ENCODE measurements around the gene MFAP1.
A peak's percentile ranks its signal among the peaks of the same experiment; 100 is the strongest.
"Not testable (repeated sequence)": the region's sequence is repeated elsewhere in the genome, so short reads cannot be mapped to it uniquely, and the experiment has no call there.

Gene MFAP1

DNA sequence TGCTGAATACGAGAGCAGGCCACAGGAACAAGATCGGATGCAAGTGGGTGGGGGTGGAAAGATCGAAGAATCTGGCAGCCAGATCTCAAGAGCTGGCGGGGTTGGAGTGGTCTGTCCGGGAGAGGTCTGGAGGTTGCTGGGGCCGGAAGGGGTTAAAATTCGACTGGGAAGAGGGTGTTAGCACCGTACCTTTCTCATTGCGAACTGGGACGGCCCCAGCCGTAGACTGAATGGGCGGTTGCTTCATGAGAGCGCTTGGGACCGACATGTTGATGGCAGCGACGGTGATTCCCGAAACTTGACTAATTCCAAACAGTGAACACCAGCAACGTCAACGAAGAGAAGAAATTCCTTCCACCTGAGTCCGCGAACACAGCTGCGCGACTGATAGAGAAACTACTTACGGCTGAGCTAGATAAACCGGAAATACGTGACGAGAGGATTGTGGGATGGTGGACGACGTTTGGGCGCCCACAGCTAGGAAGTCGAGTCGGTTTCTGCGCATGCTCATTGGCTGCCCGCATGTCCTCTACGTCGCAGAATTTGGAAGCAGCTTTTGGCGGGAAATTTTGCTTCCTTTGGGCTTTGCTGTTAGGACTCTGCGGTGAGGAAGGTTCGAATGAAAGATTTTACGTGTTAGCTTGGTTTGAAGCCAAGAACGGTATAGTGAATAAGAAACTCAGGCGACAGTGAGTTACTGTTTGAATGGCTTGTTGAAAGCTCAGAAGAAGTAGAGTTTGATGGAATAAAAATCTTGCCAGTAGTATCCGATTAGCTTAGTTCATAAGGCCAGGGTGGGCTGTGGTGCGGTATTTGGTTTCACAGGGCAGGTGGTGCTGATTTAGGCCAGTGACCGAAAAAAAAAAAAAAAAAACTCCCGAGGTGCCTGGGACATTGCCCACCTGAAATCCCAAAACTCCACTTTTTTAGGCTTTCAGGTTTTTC, at the start of gene MFAP1:
Gene MFAP1 (minus strand): TSS at position 389 of the 945 bp plus-strand sequence. CDS start 121 bp downstream, at position 268.
- Mint-ChIP-seq H3K9me3 (no peaks in the 10 kb centered on the region), H3K4me1 (peaks cover 59% of the 10 kb centered on the region), H3K4me3 (peak within 1 kb of the TSS; percentile 99), H3K27me3 (no peaks in the 10 kb centered on the region), H3K36me3 (peaks cover 5% of the 10 kb centered on the region), H3K27ac (peak within 1 kb of the TSS; percentile 99)

- no peak overlapping the region for H3K27ac Mint-ChIP-seq
- no peaks in the 10 kb centered on the region for H3K27me3 Mint-ChIP-seq
- no peak overlapping the region for H3K4me3 Mint-ChIP-seq
- no peaks in the 10 kb centered on the region for H3K4me1 Mint-ChIP-seq
- H3K9me3 Mint-ChIP-seq: no peaks in the 10 kb centered on the region
- peaks cover 6% of the 10 kb centered on the region for H3K36me3 Mint-ChIP-seq
These were observed 49.2 kb upstream of the MFAP1 start for GRCh38 chr15:43873651-43874050.

DNA sequence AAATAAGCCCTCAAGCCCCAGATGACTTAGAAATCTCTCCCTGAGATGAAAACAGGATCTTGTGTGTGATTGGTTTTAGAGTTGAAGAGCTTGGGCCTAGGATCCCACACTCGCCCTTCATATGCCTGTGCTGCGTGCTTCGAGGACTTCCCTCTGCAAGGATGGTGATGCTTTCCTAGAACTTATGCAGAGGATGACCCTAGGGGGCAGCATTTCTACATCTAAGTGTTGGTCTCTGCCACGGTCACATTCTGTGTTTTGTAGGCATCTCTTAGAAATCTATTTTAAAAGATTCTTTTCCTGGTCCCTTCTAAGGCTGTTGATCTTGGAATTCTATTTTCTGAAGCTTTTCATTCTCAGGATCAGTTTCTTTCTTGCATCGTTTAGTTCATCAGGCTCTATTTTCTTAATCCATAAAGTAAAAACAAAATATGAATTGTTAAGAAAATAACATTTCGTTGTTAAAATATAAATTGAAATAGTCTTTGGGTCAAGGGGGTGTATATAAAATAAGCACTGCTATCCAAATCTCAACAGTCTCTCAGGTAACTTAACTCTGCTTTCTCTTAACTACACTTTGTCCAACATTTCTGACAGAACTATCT, 48.0 kb upstream of the MFAP1 start:
- Mint-ChIP-seq H3K27me3 (no peaks in the 10 kb centered on the region), H3K9me3 (no peaks in the 10 kb centered on the region), H3K36me3 (peaks cover 7% of the 10 kb centered on the region), H3K27ac (no peak overlapping the region), H3K4me1 (no peaks in the 10 kb centered on the region), H3K4me3 (no peak overlapping the region)

DNA sequence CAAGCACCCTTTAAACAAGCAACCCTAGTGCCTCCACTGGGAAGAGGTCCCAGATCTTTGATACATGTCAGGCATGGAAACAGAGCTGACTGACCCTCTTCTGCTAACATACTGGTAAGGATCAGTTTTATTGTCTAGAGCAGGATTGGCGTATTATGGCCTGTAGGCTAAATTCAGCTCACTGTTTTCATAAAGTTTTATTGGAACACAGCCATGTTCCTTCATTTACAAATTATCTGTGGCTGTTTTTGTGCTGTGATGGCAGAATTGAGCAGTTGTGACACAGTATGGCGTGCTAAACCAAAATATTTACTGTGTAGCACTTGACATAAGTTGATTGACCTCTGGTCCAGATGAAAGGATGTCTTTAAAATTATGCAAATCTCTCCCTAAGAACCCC, 47.3 kb upstream of the MFAP1 start:
- Mint-ChIP-seq H3K27ac (no peak overlapping the region), H3K27me3 (no peaks in the 10 kb centered on the region), H3K4me3 (no peak overlapping the region), H3K4me1 (no peaks in the 10 kb centered on the region), H3K9me3 (no peaks in the 10 kb centered on the region), H3K36me3 (peaks cover 8% of the 10 kb centered on the region)

DNA sequence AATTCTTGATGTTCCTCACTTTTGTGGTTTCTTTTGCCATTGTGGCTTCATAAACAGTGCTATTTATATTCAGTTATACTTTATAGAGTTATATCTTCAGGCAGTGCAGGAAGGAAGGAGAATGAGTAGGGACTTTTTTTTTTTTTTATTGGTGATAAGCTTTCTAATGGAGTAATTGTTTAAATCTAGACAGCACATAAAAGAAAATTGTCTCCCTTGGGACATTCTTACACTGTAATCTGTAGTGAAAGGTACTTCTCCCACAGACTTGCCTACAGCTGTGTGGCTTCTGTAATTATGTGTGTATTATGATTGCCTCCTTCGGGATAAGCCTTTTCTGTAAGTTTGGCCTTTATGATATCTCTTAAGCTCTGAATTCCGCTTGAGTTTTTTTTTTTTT, 43.9 kb upstream of the MFAP1 start:
- H3K36me3 Mint-ChIP-seq: peaks cover 11% of the 10 kb centered on the region
- no peaks in the 10 kb centered on the region for H3K4me1 Mint-ChIP-seq

DNA sequence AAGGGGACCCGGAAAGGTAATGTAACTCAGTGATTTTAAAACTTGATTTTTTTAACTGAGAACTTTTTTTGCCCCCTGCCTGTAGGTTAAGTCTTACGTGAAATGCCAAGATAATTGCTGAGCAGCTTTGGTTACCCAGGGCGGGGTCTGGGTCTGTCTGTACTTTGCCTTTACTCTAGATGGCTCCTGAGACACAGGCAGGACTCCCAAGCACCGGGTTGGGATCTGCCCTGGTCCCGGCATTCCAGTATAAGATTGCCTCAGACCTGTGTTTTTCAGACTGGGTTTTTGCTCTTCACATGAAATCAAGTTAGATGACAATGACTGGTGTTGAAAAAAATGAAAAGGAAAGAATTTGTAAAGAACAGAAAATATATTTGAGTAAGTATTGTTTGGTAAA, 42.6 kb upstream of the MFAP1 start:
- Mint-ChIP-seq H3K27me3 (no peaks in the 10 kb centered on the region), H3K36me3 (peaks cover 11% of the 10 kb centered on the region), H3K4me1 (no peaks in the 10 kb centered on the region), H3K4me3 (no peak overlapping the region), H3K9me3 (no peaks in the 10 kb centered on the region), H3K27ac (peak overlapping the region; percentile 25)

More for the DNA sequence above, 43.9 kb upstream of the MFAP1 start:
- Mint-ChIP-seq H3K27me3 (no peaks in the 10 kb centered on the region), H3K9me3 (no peaks in the 10 kb centered on the region), H3K27ac (no peak overlapping the region), H3K4me3 (no peak overlapping the region)

DNA sequence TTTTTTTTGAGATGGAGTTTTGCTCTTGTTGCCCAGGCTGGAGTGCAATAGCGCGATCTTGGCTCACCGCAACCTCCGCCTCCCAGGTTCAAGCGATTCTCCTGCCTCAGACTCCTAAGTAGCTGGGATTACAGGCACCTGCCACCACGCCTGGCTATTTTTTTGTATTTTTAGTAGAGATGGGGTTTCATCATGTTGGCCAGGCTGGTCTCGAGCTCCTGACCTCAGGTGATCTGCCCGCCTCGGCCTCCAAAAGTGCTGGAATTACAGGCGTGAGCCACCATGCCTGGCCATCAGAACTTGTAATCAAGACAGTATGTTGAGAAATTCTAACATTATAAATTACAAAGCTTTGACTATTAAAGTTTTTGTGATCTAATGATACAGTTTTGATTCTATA, 42.1 kb upstream of the MFAP1 start:
- H3K9me3 Mint-ChIP-seq, H3K4me1 Mint-ChIP-seq, H3K27me3 Mint-ChIP-seq, H3K4me3 Mint-ChIP-seq, H3K27ac Mint-ChIP-seq: not testable (repeated sequence)
- peaks cover 11% of the 10 kb centered on the region for H3K36me3 Mint-ChIP-seq

GRCh38 chr15:43859546-43859945, 35.1 kb upstream of the MFAP1 start:
- Mint-ChIP-seq H3K36me3 (peaks cover 2% of the 10 kb centered on the region), H3K27ac (no peak overlapping the region), H3K4me3 (no peak overlapping the region), H3K9me3 (no peaks in the 10 kb centered on the region), H3K27me3 (no peaks in the 10 kb centered on the region), H3K4me1 (no peaks in the 10 kb centered on the region)

- peaks cover 11% of the 10 kb centered on the region for H3K36me3 Mint-ChIP-seq
- H3K27ac Mint-ChIP-seq: no peak overlapping the region
- H3K9me3 Mint-ChIP-seq: no peaks in the 10 kb centered on the region
- H3K27me3 Mint-ChIP-seq: no peaks in the 10 kb centered on the region
- no peaks in the 10 kb centered on the region for H3K4me1 Mint-ChIP-seq
- no peak overlapping the region for H3K4me3 Mint-ChIP-seq
These were observed 30.3 kb upstream of the MFAP1 start for GRCh38 chr15:43854801-43855200.

DNA sequence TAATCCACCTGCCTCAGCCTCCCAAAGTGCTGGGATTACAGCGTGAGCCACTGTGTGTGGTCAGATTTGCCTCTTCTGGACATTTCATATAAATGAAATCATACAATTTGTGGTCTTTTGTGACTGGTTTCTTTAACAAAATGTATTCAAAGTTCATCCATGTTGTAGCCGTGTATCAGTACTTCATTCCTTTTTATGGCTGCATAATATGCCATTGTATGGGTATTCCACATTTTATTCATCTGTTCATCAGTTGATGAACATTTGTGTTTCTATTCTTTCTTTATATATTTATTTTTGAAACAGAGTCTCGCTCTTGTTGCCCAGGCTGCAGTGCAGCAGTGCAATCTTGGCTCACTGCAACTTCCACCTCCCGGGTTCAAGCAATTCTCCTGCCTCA, 28.1 kb upstream of the MFAP1 start:
- no peaks in the 10 kb centered on the region for H3K27me3 Mint-ChIP-seq
- peaks cover 12% of the 10 kb centered on the region for H3K36me3 Mint-ChIP-seq
- H3K4me1 Mint-ChIP-seq: no peaks in the 10 kb centered on the region
- H3K4me3 Mint-ChIP-seq: no peak overlapping the region
- no peak overlapping the region for H3K27ac Mint-ChIP-seq
- no peaks in the 10 kb centered on the region for H3K9me3 Mint-ChIP-seq

GRCh38 chr15:43851251-43851650, 26.8 kb upstream of the MFAP1 start:
- no peaks in the 10 kb centered on the region for H3K27me3 Mint-ChIP-seq
- no peak overlapping the region for H3K4me3 Mint-ChIP-seq
- H3K9me3 Mint-ChIP-seq: no peaks in the 10 kb centered on the region
- H3K36me3 Mint-ChIP-seq: peaks cover 12% of the 10 kb centered on the region
- no peaks in the 10 kb centered on the region for H3K4me1 Mint-ChIP-seq
- H3K27ac Mint-ChIP-seq: no peak overlapping the region

- Mint-ChIP-seq H3K36me3 (peaks cover 10% of the 10 kb centered on the region), H3K27me3 (no peaks in the 10 kb centered on the region), H3K9me3 (no peaks in the 10 kb centered on the region), H3K27ac (no peak overlapping the region), H3K4me3 (no peak overlapping the region), H3K4me1 (no peaks in the 10 kb centered on the region)
These were observed 20.9 kb upstream of the MFAP1 start for GRCh38 chr15:43845421-43845820.

DNA sequence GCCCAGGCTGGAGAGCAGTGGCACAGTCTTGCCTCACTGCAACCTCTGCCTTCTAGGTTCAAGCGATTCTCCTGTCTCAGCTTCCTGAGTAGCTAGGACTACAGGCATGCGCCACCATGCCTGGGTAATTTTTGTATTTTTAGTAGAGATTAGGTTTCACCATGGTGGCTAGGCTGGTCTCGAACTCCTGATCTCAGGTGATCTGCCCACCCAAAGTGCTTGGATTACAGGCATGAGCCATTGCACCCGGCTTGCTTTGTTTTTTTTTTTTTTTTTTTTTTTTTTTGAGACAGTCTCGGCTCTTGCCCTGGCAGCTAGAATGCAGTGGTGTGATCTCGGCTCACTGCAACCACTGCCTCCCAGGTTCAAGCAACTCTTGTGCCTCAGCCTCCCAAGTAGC, 8.0 kb upstream of the MFAP1 start:
- not testable (repeated sequence) for H3K36me3 Mint-ChIP-seq, H3K27ac Mint-ChIP-seq, H3K9me3 Mint-ChIP-seq, H3K4me3 Mint-ChIP-seq, H3K27me3 Mint-ChIP-seq
- peaks cover 34% of the 10 kb centered on the region for H3K4me1 Mint-ChIP-seq

- H3K36me3 Mint-ChIP-seq, H3K9me3 Mint-ChIP-seq, H3K27ac Mint-ChIP-seq, H3K27me3 Mint-ChIP-seq, H3K4me3 Mint-ChIP-seq: not testable (repeated sequence)
- peaks cover 40% of the 10 kb centered on the region for H3K4me1 Mint-ChIP-seq
These were observed 7.1 kb upstream of the MFAP1 start for GRCh38 chr15:43831519-43832052.

DNA sequence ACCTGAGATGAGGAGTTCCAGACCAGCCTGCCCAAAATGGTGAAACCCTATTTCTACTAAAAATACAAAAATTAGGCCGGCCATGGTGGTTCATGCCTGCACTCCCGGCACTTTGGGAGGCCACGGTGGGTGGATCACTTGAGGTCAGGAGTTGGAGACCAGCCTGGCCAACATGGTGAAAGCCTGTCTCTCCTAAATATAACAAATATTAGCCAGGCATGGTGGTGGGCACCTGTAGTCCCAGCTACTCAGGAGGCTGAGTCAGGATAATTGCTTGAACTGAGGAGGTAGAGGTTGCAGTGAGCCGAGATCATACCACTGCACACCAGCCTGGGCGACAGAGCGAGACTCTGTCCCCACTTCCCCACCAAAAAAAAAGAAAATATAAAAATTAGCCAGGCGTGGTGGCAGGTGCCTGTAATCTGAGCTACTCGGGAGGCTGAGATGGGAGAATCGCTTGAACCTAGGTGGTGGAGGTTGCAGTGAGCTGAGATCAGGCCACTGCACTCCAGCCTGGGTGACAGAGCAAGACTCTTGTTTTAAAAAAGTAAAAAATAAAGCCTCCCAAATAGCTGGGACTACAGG, 6.3 kb upstream of the MFAP1 start:
- H3K36me3 Mint-ChIP-seq, H3K27ac Mint-ChIP-seq, H3K4me3 Mint-ChIP-seq, H3K27me3 Mint-ChIP-seq, H3K9me3 Mint-ChIP-seq: not testable (repeated sequence)
- H3K4me1 Mint-ChIP-seq: peaks cover 48% of the 10 kb centered on the region

DNA sequence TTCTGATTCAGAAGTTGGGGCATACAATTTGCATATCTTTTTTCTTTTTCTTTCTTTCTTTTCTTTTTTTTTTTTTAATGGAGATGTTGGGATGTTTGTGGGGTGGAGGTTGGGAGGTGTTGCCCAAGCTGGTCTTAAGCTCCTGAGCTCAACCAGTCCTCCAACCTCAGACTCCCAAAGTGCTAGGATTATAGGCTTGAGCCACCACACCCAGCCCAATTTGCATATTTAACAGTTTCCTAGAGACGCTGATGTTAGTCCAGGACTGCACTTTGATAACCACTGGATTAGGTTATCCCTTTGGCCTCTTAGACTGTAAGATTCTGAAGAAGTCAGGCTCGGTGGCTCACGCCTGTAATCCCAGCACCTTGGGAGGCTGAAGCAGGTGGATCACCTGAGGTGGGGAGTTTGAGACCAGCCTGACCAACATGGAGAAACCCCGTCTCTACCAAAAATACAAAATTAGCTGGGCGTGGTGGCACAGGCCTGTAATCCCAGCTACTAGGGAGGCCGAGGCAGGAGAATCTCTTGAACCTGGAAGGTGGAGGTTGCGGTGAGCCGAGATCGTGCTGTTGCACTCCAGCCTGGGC, 5.6 kb upstream of the MFAP1 start:
- not testable (repeated sequence) for H3K4me3 Mint-ChIP-seq, H3K36me3 Mint-ChIP-seq, H3K27ac Mint-ChIP-seq, H3K9me3 Mint-ChIP-seq, H3K27me3 Mint-ChIP-seq
- H3K4me1 Mint-ChIP-seq: peaks cover 51% of the 10 kb centered on the region
